COLO829 (cell line): Measurements from ENCODE around the gene DAGLA.
A peak's percentile ranks its signal among the peaks of the same experiment; 100 is the strongest.
"Not testable (repeated sequence)": the region's sequence is repeated elsewhere in the genome, so short reads cannot be mapped to it uniquely, and the experiment has no call there.

Experiments
- DNase-seq: peaks from one replicate; pipeline ENCODE4 v3.0.0; 2012; ENCODE audit warnings: low spot score

The DAGLA gene, protein sequence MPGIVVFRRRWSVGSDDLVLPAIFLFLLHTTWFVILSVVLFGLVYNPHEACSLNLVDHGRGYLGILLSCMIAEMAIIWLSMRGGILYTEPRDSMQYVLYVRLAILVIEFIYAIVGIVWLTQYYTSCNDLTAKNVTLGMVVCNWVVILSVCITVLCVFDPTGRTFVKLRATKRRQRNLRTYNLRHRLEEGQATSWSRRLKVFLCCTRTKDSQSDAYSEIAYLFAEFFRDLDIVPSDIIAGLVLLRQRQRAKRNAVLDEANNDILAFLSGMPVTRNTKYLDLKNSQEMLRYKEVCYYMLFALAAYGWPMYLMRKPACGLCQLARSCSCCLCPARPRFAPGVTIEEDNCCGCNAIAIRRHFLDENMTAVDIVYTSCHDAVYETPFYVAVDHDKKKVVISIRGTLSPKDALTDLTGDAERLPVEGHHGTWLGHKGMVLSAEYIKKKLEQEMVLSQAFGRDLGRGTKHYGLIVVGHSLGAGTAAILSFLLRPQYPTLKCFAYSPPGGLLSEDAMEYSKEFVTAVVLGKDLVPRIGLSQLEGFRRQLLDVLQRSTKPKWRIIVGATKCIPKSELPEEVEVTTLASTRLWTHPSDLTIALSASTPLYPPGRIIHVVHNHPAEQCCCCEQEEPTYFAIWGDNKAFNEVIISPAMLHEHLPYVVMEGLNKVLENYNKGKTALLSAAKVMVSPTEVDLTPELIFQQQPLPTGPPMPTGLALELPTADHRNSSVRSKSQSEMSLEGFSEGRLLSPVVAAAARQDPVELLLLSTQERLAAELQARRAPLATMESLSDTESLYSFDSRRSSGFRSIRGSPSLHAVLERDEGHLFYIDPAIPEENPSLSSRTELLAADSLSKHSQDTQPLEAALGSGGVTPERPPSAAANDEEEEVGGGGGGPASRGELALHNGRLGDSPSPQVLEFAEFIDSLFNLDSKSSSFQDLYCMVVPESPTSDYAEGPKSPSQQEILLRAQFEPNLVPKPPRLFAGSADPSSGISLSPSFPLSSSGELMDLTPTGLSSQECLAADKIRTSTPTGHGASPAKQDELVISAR

DNA sequence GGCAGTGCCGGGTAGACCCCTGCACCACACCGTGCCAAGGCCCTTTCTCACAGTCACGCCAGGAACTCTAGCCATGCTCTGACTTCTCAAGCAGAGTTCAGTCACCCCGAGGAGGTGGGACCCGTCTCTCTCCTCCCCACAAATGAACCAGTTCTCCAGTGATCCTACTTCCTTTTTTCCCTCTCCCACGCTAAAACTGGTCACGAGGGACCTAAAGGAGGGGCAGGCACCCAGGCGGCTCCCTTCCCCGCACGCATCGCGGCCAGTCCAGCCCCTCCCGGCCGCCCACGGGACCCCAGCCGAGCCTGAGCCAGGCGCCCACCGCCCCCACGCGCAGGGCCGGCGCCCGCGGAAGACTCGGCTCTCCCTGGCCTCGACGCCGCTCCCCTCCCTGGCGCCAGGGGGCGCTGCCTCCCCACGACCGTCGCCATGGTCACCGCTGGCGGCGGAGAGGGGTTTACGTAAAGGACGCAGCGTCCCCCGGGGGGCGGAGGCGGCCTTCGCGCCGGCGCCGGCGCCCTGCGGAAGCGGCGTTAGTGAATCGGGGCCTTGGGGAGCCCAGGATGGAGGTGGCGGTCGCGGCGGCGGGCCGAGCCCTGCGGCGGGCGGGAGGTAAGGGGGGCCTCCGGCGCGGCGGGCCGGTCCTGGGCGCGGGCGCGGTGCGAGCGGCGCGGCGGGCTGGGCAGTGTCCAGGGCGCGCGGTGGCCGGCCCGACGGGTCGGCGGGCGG, at the start of gene DAGLA:
DAGLA (plus strand) TSS at position 499 of the 729 bp plus-strand sequence. CDS start 39,765 bp downstream, outside the sequence.
- DNase-seq: peak; percentile 82

DNA sequence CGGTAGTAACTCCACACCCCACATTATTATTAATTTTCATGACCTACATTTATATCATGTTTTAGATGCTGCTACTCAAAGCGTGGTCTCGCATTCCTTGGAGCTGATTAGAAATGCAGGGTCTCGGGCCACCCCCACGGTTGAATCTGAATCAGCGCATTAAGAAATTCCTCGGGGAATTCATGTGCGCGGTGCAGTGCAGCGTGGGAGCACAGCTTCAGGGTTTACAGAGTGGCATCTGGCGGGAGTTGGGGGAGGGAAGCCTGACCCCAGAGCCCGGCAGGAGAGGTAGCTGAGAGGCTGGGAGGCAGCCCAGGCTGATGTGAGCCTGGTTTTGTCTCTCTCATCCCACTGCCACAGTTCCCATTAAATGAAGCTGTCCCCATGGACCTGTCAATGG, 48.1 kb upstream of the DAGLA start:
- DNase-seq: no peak

DNA sequence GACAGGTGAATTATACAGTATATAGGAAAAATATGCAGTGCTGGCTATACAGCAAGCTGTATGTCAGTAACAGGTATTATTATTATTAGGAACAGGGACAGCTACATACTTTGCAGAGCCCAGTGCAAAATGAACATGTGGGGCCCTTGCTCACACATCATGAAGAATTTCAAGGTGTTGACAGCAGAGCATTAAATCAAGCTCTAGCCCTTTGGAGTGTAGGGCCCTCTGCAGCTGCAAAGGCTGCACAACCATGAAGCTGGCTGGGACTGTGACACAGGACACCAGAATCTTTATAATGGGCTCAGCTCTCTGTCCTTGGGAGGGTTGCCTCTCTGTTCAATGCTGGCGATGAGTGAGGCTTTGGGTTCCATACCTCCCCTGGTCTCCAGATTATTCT, 44.9 kb upstream of the DAGLA start:
- DNase-seq: no peak

DNA sequence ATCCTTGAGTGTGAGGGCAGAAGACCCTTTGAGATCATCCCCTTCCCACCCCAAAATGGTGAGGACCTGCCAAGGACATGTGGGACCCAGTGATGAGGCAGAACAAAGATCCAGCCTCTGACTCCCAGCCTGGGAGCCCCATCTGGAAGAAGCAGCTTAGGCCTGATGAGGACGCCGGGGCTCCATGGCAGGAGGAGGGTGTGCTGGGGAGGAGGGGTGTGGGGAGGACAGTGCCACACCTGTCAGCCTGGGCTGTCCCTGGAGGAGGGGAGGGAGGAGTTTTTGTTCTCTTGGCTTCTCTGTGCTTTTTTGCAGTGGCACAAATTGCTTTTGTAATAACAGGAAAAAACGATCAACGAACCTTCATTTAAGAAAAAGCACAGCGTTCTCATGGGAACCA, 44.4 kb upstream of the DAGLA start:
- DNase-seq: no peak

DNA sequence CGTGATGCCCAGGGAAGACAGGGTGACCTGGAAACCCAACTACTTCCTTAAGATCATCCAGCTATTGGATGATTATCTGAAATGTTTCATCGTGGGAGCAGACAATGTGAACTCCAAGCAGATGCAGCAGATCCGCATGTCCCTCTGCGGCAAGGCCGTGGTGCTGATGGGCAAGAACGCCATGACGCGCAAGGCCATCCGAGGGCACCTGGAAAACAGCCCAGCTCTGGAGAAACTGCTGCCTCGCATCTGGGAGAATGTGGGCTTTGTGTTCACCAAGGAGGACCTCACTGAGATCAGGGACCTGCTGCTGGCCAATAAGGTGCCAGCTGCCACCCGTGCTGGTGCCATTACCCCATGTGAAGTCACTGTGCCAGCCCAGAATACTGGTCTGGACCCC, 43.5 kb upstream of the DAGLA start:
- no peak for DNase-seq

DNA sequence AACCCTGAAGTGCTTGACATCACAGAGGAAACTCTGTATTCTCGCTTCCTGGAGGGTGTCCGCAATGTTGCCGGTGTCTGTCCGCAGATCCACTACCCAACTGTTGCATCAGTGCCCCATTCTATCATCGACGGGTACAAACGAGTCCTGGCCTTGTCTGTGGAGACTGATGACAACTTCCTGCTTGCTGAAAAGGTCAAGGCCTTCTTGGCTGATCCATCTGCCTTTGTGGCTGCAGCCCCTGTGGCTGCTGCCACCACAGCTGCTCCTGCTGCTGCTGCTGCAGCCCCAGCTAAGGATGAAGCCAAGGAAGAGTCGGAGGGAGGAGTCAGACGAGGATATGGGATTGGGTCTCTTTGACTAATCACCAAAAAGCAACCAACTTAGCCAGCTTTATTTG, 42.9 kb upstream of the DAGLA start:
- no peak for DNase-seq

DNA sequence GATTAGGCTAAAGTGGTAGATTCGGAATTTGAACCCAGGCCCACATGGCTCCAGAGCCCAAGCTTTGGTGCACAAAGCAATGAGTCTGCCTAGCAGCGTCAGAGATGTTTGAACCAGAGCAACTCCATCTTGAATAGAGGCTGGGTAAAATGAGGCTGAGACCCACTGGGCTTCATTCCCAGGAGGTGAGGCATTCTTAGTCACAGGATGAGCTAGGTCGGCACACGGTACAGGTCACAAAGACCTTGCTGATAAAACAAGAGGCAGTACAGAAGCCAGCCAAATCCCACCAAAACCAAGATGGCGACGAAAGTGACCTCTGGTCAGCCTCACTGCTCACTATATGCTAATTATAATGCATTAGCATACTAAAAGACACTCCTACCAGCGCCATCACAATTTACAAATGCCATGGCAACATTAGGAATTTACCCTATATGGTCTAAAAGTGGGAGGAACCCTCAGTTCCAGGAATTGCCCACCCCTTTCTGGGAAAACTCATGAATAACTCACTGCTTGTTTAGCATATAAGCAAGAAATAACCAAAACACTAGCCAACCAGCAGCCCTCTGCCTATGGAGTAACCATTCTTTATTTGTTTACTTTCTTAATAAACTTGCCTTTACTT, 40.3 kb upstream of the DAGLA start:
- no peak for DNase-seq

DNA sequence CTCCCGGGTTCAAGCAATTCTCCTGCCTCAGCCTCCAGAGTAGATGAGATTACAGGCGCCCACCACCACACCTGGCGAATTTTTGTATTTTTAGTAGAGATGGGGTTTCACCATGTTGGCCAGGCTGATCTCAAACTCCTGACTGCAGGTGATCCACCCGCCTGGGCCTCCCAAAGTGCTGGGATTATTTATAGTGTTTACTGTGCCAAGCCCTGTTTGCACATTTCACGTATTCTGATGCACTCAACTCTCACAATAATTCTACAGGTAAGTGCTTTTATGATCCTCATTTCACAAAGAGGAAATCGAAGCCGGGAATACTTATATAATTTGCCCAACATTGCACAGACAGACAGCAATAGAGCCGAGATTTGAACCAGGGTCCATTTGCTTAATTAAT, 38.0 kb upstream of the DAGLA start:
- no peak for DNase-seq

DNA sequence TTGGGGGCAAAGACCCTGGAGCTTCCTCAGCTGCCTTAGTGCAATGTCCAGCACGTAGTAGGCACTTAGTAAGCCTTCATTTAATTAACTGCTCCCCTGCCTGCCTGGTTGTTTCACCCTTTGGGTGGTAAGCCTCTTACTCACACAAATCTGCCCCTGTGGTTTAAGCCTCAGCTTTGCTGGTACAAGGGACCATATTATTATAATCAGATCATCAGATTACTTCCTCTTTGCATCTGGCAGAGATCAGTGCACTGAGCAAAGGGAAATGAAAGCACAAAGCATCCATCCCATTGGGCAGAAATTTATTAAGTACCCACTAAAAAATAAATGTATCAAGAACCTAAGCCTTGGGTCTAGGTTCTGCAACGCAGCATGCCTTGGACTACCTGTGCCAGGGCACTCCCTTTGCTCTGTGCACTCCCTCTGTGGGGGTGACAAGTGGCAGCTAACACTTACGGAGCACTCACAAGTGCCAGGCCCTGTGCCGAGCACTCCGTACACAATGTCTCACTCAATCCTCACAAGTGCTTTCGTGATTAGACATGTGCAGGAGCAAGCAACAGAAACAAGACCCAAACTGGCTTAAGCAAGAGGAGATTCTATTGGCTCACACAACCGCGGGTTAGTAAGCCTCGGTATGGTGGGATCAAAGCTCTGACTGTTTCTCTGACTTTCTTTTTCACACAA, 34.9 kb upstream of the DAGLA start:
- no peak for DNase-seq

DNA sequence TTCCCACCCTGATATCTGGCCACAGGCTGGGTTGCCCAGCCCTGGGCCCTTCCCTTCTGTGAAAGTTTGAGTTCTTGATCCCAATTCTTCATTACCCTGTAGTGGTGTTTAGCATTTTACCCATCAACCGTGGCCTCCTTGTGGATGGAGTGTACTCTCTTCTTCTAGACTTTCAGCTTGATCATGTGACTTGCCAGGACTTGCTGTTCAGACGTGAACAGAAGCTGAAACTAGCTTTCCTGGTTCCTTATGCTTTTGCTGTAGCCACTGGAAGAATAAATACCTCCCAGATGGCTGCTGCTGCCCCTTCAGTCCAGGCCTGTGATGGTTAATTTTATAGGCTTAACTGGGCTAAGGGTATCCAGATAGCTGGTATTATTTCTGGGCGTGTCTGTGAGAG, 32.7 kb upstream of the DAGLA start:
- no peak for DNase-seq

DNA sequence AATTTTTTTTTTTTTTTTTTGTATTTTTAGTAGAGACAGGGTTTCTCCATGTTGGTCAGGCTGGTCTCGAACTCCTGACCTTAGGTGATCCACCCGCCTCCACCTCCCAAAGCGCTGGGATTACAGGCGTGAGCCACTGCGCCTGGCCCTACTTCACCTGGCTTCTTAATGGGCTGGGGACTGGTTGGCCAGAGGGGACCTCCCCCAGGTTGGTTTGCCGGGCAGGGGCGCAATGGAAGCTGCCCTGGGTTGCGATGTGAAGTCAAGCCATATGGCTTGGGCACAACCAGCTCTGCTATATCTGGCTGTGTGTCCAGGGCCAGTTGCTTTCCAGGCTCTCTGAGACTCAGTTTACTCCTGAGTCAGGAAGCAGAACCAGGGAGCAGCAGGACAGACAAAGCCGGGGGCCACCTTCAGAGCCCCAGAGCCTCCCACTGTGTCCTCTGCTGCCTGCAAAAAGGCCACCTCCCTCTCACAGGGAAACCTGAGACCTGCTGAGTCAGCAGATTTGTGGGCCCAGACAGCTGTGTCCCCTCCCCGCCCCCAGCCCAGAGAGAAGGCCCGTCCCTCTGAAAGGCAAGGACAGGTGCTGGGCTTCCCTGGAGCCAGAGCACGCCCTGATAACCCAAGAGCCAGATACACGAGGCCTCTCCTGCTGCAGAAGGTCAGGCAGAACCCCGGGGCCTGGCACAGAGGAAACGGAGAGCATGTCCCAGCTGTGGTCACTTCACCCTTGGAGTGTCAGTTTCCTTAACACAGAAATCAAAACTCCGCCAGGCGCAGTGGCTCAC, 29.2 kb upstream of the DAGLA start:
- DNase-seq: no peak

DNA sequence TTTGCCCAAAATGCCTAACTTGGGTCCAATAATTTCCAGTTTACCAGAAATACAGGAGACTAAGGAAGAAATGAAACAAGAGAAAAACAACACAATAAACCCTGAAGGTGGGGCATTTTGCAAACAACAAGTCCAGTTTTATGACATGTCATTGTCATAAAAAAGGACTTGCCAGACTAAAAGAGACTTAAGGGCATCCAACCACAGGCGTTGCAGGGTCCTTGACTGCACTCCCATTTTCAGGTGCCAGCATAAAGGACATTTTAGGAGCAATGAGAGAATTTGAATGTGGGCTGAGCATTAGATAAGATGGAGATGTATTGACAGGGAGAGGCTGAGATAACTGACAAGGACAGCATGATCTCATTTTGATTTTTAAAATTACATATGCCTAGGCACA, 28.1 kb upstream of the DAGLA start:
- DNase-seq: no peak

DNA sequence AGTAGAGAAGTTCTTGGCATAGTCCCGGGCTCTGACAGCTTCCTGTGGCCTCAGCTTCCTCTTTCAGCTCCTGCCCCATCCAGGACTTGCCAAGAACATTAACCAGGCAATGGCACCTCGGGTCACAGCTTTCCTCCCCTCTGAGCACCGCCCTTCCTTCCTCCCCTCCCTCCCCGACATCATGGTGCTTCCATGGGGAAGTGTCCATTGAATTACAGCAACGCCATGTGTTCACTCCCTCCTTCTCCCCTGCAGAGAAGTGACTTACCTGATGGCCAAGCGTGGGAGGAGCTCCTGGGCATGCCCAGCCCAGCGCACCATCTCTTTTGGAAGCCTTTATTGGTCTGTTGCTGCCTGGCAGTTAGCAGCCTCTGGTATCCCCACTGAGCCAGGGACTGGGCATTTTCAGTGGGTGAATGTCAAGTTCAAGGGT, 25.8 kb upstream of the DAGLA start:
- DNase-seq: no peak

DNA sequence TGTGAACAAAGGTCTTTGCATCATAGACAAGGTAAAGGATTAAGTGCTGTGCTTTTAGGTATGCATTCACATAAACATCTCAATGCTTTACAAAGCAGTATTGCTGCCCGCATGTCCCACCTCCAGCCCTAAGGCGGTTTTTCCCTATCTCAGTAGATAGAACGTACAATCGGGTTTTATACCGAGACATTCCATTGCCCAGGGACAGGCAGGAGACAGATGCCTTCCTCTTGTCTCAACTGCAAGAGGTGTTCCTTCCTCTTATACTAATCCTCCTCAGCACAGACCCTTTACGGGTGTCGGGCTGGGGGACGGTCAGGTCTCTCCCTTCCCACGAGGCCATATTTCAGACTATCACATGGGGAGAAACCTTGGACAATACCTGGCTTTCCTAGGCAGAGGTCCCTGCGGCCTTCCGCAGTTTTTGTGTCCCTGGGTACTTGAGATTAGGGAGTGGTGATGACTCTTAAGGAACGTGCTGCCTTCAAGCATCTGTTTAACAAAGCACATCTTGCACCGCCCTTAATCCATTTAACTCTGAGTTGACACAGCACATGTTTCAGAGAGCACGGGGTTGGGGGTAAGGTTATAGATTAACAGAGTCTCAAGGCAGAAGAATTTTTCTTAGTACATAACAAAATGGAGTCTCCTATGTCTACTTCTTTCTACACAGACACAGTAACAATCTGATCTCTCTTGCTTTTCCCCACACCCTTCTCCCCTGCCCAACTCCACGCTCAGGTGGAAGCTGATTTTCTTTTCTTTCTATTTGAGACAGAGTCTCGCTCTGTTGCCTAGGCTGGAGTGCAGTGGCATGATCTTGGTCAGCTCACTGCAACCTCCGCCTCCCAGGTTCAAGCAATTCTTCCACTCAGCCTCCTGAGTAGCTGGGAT, 24.7 kb upstream of the DAGLA start:
- not testable (repeated sequence) for DNase-seq

DNA sequence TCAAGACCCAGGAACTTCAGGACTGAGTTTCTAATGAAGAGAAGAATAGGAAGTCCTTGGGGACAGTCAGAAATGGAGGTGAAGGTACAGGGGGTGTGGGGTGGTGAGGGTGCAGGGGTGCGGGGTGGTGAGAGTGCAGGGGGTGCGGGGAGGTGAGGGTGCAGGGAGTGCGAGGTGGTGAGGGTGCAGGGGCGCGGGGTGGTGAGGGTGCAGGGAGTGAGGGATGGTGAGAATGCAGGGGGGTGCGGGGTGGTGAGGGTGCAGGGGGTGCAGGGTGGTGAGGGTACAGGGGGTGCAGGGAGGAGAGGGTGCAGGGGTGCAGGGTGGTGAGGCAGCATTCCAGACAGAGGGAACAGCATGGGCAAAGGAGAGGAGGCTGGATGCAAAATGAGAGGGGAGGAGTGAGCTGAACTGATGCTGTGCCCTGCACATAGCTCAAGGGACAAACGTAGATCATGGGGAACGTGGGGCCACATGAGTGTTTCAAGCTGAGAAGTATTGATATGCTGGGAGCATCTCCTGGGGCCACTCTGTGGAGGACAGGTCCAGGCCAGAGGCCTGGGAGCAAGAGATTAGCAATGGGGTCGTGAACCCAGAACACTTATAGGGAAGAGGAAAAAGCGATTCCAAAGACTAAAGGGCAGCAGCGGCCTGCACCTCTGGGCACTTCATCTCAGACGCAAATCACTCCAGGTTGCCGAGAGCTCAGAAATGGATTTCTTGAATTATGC, 23.7 kb upstream of the DAGLA start:
- DNase-seq: no peak

DNA sequence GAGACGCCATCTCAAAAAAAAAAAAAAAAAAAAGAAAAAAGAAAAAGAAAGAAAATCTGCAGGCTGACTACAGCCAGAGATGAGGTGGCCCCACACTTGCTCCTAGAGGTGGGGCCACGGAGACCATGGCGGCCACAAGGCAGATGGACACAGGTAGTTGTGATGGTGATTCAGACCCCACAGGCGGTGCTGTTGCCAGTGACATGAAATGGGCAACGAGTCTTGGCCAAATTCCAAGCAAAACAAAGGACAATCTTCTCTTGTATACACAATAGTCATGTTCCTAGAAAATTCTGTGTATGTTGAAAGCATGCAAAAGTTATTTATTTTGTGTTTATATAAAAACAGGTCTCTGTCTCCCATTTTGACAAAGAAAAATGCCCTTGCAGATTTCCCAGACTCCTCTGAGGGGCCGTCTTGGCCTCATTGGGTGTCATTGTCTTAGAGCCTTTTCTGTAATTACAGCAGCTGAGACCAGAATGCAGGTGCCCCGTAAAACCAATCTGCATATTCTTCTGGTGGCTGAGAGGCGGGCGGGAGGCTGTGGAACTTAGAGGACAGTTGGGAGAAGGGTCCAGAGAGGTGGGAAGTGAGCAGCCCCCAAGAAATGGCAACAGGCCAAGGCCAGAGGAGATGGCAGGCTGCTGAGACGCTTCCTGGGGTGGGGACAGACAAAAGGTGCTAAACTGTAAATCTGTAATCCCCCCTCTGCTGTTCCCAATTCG, 22.5 kb upstream of the DAGLA start:
- DNase-seq: peak; percentile 35

DNA sequence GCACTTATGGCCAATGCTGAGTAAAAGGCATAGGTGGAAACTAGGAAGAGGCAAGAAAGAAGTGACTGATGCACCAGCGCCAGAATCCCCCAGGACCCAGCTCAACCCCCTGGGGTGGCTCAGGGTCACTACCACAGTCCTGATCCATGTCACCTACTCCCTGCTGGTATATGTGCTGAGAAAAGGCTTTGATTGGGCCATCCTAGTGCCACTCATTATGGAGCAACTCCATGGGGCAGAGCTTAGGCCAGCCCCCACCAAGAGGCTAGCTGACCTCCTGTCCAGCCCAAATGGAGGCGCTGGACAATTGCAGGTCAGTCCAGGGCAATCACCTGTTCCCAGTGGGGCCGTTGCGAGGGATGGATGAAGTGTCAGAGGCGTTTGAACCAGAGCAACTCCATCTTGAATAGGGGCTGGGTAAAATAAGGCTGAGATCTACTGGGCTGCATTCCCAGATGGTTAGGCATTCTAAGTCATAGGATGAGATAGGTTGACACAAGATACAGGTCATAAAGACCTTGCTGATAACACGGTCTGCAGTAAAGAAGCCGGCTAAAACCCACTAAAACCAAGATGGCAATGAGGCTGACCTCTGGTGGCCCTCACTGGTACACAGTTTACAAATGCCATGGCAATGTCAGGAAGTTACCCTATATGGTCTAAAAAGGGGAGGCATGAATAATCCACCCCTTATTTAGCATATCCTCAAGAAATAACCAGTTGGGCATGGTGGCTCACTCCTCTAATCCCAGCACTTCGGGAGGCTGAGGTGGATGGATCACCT, 20.6 kb upstream of the DAGLA start:
- no peak for DNase-seq
